A549 (cell line): ENCODE measurements around the gene COG8.

Experiments
- CEBPB ChIP-seq, 2 experiments: fragments of >200 bp in 1 of 2; sonication (Bioruptor Twin) in 1 of 2; formaldehyde crosslinking in 1 of 2; IDR thresholded peaks; 2 replicates each; pipeline ENCODE4 v1.6.1; 2012 to 2016
- ESRRA ChIP-seq: fragments of 150-350 bp; IDR thresholded peaks from 2 replicates; pipeline ENCODE4 v1.6.1; 2014; ENCODE audit warnings: mild to moderate bottlenecking, low read length, borderline replicate concordance
- KDM1A ChIP-seq: fragments of 200-600 bp; sonication (generic); IDR thresholded peaks from 2 replicates; pipeline ENCODE4 v1.6.1; 2016; ENCODE audit warnings: low read depth, mild to moderate bottlenecking
- POLR2A ChIP-seq: IDR thresholded peaks from 2 replicates; pipeline ENCODE4 v1.6.1; 2012; ENCODE audit warnings: mild to moderate bottlenecking, low read length
- SREBF2 ChIP-seq: fragments of 450-650 bp; IDR thresholded peaks from 2 replicates; pipeline ENCODE4 v1.6.1; 2014; ENCODE audit warnings: mild to moderate bottlenecking, moderate library complexity
- TF ChIP-seq, protein P1 (sequence below): fragments of >200 bp; sonication (Bioruptor Twin); formaldehyde crosslinking; IDR thresholded peaks from 3 replicates; pipeline ENCODE4 v1.5.1; 2016
- TF ChIP-seq, protein P2 (sequence below): fragments of 200-600 bp; sonication (generic); IDR thresholded peaks from 2 replicates; pipeline ENCODE4 v1.6.1; 2016; ENCODE audit warnings: antibody characterized with exemption, mild to moderate bottlenecking, moderate library complexity

DNA sequence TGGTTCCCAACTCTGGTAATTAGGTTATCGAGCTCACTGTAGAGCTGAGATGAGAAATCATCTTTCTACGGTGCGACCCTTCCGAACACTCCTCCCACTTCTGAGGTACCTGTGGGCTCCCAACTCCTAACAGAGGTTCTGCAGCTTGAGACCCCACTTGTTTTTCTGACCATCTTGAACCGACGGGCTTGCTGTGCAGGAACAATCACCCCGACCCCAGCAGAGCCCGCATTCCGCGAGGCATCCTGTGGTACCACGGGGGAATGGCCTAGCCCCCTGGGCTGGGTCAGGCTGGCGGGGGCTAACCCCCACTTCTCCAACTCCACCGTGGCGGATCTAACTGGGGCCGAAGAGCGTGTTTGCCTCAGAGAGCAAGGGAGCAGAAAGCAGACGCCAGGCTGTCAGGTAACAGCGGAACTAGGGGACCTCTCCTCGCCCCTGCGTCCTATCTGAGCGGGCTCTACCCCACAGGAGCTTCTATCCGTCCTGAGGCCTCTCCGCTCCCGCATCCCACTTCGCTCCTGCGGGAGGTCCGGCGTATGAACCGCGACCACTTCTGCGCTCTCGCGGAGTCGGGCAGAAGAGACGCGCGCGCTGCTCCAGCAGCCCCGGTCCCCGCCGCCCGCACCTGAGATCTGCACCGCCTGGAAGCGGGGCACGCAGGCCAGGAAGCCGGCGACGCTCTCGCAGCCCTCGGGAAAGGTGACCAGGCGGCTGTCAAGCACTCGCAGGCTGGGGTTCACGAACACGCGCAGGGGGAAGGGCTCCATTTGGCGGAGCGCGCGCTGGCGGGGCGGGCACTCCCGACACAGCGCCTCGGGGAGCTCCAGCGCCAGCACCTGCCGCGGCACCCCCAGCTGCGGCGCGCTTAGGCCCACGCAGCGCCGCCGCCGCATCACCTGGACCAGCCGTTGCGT is 9.7 kb downstream of the COG8 start:
- TF ChIP-seq, protein P1, sequence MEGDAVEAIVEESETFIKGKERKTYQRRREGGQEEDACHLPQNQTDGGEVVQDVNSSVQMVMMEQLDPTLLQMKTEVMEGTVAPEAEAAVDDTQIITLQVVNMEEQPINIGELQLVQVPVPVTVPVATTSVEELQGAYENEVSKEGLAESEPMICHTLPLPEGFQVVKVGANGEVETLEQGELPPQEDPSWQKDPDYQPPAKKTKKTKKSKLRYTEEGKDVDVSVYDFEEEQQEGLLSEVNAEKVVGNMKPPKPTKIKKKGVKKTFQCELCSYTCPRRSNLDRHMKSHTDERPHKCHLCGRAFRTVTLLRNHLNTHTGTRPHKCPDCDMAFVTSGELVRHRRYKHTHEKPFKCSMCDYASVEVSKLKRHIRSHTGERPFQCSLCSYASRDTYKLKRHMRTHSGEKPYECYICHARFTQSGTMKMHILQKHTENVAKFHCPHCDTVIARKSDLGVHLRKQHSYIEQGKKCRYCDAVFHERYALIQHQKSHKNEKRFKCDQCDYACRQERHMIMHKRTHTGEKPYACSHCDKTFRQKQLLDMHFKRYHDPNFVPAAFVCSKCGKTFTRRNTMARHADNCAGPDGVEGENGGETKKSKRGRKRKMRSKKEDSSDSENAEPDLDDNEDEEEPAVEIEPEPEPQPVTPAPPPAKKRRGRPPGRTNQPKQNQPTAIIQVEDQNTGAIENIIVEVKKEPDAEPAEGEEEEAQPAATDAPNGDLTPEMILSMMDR, result no peak
- TF ChIP-seq POLR2A (no peak), ESRRA (no peak), KDM1A (no peak; the same call in 1 of the 2 replicates), SREBF2 (no peak), CEBPB (IDR thresholded peaks at IDR 0.05) (no peak)
- TF ChIP-seq, protein P2, sequence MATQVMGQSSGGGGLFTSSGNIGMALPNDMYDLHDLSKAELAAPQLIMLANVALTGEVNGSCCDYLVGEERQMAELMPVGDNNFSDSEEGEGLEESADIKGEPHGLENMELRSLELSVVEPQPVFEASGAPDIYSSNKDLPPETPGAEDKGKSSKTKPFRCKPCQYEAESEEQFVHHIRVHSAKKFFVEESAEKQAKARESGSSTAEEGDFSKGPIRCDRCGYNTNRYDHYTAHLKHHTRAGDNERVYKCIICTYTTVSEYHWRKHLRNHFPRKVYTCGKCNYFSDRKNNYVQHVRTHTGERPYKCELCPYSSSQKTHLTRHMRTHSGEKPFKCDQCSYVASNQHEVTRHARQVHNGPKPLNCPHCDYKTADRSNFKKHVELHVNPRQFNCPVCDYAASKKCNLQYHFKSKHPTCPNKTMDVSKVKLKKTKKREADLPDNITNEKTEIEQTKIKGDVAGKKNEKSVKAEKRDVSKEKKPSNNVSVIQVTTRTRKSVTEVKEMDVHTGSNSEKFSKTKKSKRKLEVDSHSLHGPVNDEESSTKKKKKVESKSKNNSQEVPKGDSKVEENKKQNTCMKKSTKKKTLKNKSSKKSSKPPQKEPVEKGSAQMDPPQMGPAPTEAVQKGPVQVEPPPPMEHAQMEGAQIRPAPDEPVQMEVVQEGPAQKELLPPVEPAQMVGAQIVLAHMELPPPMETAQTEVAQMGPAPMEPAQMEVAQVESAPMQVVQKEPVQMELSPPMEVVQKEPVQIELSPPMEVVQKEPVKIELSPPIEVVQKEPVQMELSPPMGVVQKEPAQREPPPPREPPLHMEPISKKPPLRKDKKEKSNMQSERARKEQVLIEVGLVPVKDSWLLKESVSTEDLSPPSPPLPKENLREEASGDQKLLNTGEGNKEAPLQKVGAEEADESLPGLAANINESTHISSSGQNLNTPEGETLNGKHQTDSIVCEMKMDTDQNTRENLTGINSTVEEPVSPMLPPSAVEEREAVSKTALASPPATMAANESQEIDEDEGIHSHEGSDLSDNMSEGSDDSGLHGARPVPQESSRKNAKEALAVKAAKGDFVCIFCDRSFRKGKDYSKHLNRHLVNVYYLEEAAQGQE, result no peak; the same call in 1 of the 2 replicates
